ENCODE results near the gene MST1.

MST1 gene

GRCh38 chr3:49654955-49655556, 34.2 kb downstream of the MST1 start:
- DNase-seq (ENCODE audit: insufficient read length), result no peak
- FAIRE-seq, result no peak
- TF ChIP-seq POLR2A (IDR thresholded peaks at IDR 0.05; ENCODE audit: low read depth, low read length) (no peak), TAF1 (IDR thresholded peaks at IDR 0.05; ENCODE audit: borderline replicate concordance, low read depth, low read length) (no peak), POLR2AphosphoS5 (IDR thresholded peaks at IDR 0.05; ENCODE audit: low read depth, low read length) (no peak)

GRCh38 chr3:49654176-49654825, 35.0 kb downstream of the MST1 start:
- FAIRE-seq (no peak), DNase-seq (ENCODE audit: insufficient read length) (no peak)
- TF ChIP-seq POLR2A (IDR thresholded peaks at IDR 0.05; ENCODE audit: low read depth, low read length) (no peak), TAF1 (IDR thresholded peaks at IDR 0.05; ENCODE audit: borderline replicate concordance, low read depth, low read length) (no peak), POLR2AphosphoS5 (IDR thresholded peaks at IDR 0.05; ENCODE audit: low read depth, low read length) (no peak)

GRCh38 chr3:49653621-49654020, 35.7 kb downstream of the MST1 start:
- FAIRE-seq (no peak), DNase-seq (ENCODE audit: insufficient read length) (no peak)
- TF ChIP-seq POLR2A (IDR thresholded peaks at IDR 0.05; ENCODE audit: low read depth, low read length), result no peak
- TF ChIP-seq POLR2AphosphoS5 (IDR thresholded peaks at IDR 0.05; ENCODE audit: low read depth, low read length), result no peak
- TF ChIP-seq TAF1 (IDR thresholded peaks at IDR 0.05; ENCODE audit: borderline replicate concordance, low read depth, low read length), result no peak

- DNase-seq (ENCODE audit: insufficient read length), result no peak
- no peak for FAIRE-seq
- TF ChIP-seq TAF1 (IDR thresholded peaks at IDR 0.05; ENCODE audit: borderline replicate concordance, low read depth, low read length) (no peak), POLR2A (IDR thresholded peaks at IDR 0.05; ENCODE audit: low read depth, low read length) (no peak), POLR2AphosphoS5 (IDR thresholded peaks at IDR 0.05; ENCODE audit: low read depth, low read length) (no peak)
Measured at GRCh38 chr3:49652903-49653415, 36.3 kb downstream of the MST1 start.

- FAIRE-seq, result no peak
- DNase-seq (ENCODE audit: insufficient read length), result no peak
- no peak for TF ChIP-seq TAF1 (IDR thresholded peaks at IDR 0.05; ENCODE audit: borderline replicate concordance, low read depth, low read length)
- TF ChIP-seq POLR2AphosphoS5 (IDR thresholded peaks at IDR 0.05; ENCODE audit: low read depth, low read length), result no peak
- TF ChIP-seq POLR2A (IDR thresholded peaks at IDR 0.05; ENCODE audit: low read depth, low read length), result no peak
Measured at GRCh38 chr3:49652218-49652902, 36.9 kb downstream of the MST1 start.

GRCh38 chr3:49650637-49651036, 38.6 kb downstream of the MST1 start:
- DNase-seq (ENCODE audit: insufficient read length) (no peak), FAIRE-seq (no peak)
- TF ChIP-seq TAF1 (IDR thresholded peaks at IDR 0.05; ENCODE audit: borderline replicate concordance, low read depth, low read length) (no peak), POLR2AphosphoS5 (IDR thresholded peaks at IDR 0.05; ENCODE audit: low read depth, low read length) (no peak), POLR2A (IDR thresholded peaks at IDR 0.05; ENCODE audit: low read depth, low read length) (no peak)

- DNase-seq (ENCODE audit: insufficient read length), result no peak
- no peak for TF ChIP-seq POLR2A (IDR thresholded peaks at IDR 0.05; ENCODE audit: low read depth, low read length)
- TF ChIP-seq TAF1 (IDR thresholded peaks at IDR 0.05; ENCODE audit: borderline replicate concordance, low read depth, low read length), result no peak
- no peak for TF ChIP-seq POLR2AphosphoS5 (IDR thresholded peaks at IDR 0.05; ENCODE audit: low read depth, low read length)
- FAIRE-seq, result peak; percentile 90
Measured at GRCh38 chr3:49650177-49650576, 39.1 kb downstream of the MST1 start.

GRCh38 chr3:49649576-49649975, 39.7 kb downstream of the MST1 start:
- FAIRE-seq, result no peak
- DNase-seq (ENCODE audit: insufficient read length), result no peak
- TF ChIP-seq POLR2AphosphoS5 (IDR thresholded peaks at IDR 0.05; ENCODE audit: low read depth, low read length) (no peak), POLR2A (IDR thresholded peaks at IDR 0.05; ENCODE audit: low read depth, low read length) (no peak), TAF1 (IDR thresholded peaks at IDR 0.05; ENCODE audit: borderline replicate concordance, low read depth, low read length) (no peak)

- FAIRE-seq (no peak), DNase-seq (ENCODE audit: insufficient read length) (no peak)
- TF ChIP-seq POLR2A (IDR thresholded peaks at IDR 0.05; ENCODE audit: low read depth, low read length) (no peak), POLR2AphosphoS5 (IDR thresholded peaks at IDR 0.05; ENCODE audit: low read depth, low read length) (no peak), TAF1 (IDR thresholded peaks at IDR 0.05; ENCODE audit: borderline replicate concordance, low read depth, low read length) (no peak)
Measured at GRCh38 chr3:49648354-49649019, 40.8 kb downstream of the MST1 start.

- no peak for TF ChIP-seq TAF1 (IDR thresholded peaks at IDR 0.05; ENCODE audit: borderline replicate concordance, low read depth, low read length)
- TF ChIP-seq POLR2AphosphoS5 (IDR thresholded peaks at IDR 0.05; ENCODE audit: low read depth, low read length), result no peak
- no peak for TF ChIP-seq POLR2A (IDR thresholded peaks at IDR 0.05; ENCODE audit: low read depth, low read length)
- DNase-seq (ENCODE audit: insufficient read length), result no peak
- peak; percentile 54 for FAIRE-seq
Measured at GRCh38 chr3:49647741-49648140, 41.5 kb downstream of the MST1 start.

GRCh38 chr3:49646236-49646635, 43.0 kb downstream of the MST1 start:
- FAIRE-seq (no peak), DNase-seq (ENCODE audit: insufficient read length) (no peak)
- TF ChIP-seq POLR2AphosphoS5 (IDR thresholded peaks at IDR 0.05; ENCODE audit: low read depth, low read length) (no peak), TAF1 (IDR thresholded peaks at IDR 0.05; ENCODE audit: borderline replicate concordance, low read depth, low read length) (no peak)
